ENCODE data around the gene FARP2. TPM values are rescaled to one million over a fixed set of nuclear protein-coding genes. Genes with fewer than 3 reads are reported as not detected.
"Not testable (repeated sequence)": the region's sequence is repeated elsewhere in the genome, so short reads cannot be mapped to it uniquely, and the experiment has no call there.

FARP2 gene
- total RNA-seq, 1 experiment from 2014 or later, result 54.1 TPM

- not testable (repeated sequence) for DNase-seq (ENCODE audit: low spot score)
These were observed 97.8 kb downstream of the FARP2 start for GRCh38 chr2:241453919-241454318.

DNA sequence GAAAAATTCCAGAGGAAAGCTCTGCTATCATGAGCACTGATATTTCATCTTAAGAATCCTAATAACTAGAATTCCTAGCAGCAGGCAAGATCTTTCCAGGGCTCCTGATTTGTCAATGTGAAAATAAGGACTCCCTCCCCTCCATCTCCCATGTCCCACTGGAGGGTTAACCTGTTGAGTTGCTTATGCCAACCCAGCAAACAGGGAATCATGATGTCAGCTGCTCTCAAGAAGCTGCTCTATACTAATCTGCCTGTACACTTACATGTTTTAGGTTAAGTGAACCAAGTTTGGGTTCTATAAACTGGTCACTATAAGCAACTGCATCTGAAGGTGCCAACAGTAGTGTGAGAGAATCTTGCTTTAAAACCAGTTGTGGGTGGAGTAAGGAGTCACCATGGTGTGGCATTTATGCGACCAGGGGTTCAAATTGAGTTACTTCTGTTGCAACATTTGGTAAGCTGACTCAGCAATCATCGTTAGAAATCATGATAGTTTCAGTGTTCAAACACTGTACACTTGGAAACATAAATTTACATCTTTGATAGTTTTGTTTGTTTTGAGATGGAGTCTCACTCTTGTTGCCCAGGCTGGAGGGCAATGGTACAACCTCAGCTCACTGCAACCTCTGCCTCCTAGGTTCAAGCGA lies 98.9 kb downstream of the FARP2 start:
- DNase-seq (ENCODE audit: low spot score), result no peak

DNA sequence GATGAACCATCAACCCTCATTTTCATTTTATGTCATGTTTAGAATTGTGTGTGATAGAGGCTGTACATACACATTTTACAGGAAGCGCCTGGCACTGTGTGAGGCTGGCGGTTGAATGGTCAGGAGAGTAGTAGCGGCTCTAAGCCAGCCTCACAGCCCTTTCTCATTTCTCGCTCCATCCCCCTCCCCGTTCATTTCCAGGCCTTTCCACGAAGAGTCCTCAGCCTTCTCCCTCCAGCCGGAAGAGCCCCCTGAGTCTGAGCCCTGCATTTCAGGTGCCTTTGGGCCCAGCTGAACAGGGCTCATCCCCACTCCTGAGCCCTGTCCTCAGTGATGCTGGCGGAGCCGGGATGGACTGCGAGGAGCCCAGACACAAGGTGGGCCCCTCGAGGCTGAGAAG lies 100.5 kb downstream of the FARP2 start:
- DNase-seq (ENCODE audit: low spot score), result no peak

DNA sequence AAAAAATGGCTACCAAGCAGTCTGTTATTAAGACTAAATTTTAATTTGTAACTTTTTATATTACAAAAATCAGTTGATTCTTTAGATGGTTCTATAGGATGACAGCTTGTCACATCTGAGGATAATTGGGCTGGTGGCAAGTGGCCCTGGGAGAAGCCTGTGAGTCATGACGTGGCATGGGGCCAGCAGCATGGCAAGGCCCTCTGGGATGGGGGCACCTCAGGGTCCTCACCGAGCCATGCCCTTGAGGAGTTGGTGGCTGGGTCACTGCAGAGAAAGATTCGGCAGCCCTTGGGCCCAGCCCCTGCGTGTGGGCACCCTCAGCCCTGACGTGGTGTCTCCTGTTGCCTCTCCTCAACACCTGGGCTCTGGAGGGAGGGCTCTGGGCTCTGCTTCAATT lies 102.6 kb downstream of the FARP2 start:
- no peak for DNase-seq (ENCODE audit: low spot score)

GRCh38 chr2:241459520-241459919 lies 103.4 kb downstream of the FARP2 start:
- no peak for DNase-seq (ENCODE audit: low spot score)

DNA sequence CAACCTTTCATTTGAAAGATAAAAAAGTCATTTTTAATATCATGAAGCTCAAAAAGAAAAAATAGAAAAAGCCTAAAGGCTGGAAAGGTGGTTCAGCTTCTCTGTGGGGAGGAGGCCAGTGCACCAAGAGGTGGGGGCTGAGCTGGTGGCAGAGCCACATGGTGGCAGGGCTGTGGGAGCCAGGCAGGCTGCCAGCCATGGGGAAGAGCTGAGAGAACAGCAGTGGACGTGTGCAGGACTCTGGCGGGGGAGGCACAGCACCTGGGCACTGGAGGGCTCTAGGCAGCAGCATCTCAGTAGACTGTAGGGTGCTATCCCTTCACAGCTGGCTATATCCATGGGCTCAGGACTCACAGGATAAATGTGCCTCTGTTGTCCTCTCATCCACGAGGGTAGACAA lies 104.5 kb downstream of the FARP2 start:
- DNase-seq (ENCODE audit: low spot score), result no peak

DNA sequence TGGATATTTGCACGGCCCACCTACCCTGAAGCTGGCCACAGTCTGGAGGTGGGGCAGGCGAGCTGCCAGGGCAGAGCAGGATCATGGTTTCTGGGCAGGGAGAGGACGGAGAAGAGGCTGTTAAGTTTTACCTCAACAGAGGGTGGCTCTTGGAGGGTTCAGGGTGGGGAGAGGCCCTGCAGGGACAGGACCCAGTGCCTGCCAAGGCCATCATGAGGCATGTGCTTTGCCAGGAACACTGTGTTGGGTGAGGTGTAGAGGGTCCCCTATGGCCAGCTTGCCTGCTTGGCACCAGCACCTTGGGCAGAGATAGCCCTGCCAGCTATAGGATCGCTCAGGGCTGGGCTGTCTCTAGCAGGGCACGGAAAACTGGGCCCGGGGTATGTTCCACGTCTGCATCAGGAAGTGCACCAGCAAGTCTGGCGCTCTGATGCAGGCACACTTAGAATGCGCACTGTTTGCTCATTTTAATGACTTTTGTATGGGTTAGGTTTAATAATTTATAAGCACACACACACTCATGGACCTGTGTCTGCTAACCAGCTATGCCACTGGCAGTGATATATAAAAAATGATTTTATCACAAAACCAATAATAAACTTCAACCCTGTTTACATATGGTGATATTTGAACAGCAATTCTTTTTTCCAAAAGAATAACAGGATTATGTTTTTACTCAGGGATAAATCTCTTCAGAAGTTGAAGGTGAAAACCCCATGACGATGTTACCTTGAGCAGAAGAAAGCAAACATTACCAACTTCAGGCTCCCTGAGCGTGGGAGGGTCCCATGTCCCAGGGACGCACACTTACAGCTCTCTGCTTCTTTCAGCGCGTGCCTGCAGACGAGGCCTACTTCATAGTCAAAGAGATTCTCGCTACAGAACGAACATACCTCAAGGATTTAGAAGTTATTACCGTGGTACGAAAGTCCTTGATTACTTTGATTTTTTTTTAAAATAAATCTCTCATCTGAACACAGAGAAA lies 105.9 kb downstream of the FARP2 start:
- no peak for DNase-seq (ENCODE audit: low spot score)

- DNase-seq (ENCODE audit: low spot score), result no peak
These were observed 107.4 kb downstream of the FARP2 start for GRCh38 chr2:241463276-241464135.

- DNase-seq (ENCODE audit: low spot score), result no peak
These were observed 109.5 kb downstream of the FARP2 start for GRCh38 chr2:241465543-241465942.

DNA sequence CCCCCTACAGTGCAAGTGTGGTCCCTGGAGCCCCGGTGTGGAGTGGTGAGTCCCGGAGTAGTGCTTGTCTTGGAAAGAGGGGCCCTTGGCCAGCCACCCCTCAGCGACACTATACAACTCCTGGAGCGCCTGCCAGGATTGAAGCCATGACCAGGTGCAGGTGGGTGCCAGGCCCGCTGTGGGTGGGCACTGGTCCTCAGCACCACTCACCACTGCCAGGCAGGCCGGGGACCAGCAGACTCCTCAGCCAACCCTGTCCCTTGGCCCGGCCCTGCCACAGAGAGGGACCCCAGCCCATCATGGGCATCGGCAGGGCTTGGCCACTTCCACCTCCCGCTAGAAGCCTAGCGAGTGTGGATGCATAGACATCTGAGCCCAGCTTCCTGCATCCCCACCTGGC lies 110.1 kb downstream of the FARP2 start:
- no peak for DNase-seq (ENCODE audit: low spot score)

GRCh38 chr2:241467777-241468475 lies 111.8 kb downstream of the FARP2 start:
- DNase-seq (ENCODE audit: low spot score), result no peak

- no peak for DNase-seq (ENCODE audit: low spot score)
These were observed 112.3 kb downstream of the FARP2 start for GRCh38 chr2:241468476-241468781.

DNA sequence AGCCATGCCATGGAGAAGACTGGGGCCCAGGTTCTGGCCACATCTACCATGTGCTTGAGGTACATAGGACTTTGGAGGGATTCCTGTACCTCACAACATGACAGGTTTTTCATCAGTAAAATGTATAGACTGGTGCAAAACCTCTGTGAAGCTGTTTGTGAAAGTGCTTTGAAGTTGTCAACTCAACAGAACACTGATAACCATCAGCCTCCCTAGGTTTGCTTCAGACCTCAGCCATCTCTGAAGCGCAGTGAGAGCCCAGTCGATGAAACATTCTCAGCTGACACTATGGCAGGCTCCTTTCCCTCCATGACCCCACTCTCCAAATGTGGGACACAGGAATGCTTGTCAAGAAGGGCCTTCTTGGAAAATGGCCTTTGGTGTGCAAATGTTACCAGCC lies 113.7 kb downstream of the FARP2 start:
- no peak for DNase-seq (ENCODE audit: low spot score)

GRCh38 chr2:241473399-241473798 lies 117.3 kb downstream of the FARP2 start:
- no peak for DNase-seq (ENCODE audit: low spot score)

GRCh38 chr2:241475267-241475666 lies 119.2 kb downstream of the FARP2 start:
- no peak for DNase-seq (ENCODE audit: low spot score)

- no peak for DNase-seq (ENCODE audit: low spot score)
These were observed 122.1 kb downstream of the FARP2 start for GRCh38 chr2:241478166-241478565.

DNA sequence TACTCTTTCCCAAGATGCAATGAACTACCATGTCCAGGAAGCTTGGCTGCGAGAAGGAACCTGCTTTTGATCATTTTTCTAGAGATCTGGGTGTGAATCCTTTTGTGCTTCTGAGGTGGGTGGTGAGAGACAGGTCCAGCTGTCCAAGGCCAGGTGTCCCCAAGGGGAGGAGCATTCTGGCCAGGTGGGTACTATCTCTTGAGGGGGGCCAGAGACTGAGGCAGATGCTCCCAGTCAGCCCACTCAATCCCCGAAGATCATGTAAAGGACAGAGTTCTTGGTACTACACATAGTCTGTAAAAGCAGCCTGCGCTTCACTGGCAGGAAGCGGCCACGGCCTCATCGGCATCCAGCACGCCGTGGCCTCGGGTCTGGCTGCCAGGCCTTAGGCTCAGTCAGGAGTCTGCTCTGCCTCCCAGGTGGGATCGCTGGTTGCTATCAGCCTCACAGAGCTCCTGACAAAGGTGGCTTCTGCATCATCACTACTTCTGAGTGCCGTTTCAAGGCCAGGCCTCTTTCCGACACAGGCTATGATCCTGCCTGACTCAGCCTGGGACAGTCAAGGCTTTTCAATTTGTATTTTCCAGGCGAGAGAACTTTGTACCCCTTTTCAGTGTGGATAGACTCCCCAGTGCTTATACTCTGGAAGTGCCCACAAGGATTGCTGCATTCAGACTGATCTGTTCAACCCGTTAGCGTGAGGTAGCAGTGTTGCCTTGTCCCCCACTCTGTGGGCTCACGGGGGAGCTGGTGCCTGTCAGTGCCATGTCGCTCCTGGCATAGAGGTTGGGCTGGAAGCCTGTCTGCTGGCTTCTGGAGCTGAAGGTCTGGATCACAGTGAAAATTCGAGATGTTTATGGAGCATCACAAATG lies 123.2 kb downstream of the FARP2 start:
- DNase-seq (ENCODE audit: low spot score), result no peak

DNA sequence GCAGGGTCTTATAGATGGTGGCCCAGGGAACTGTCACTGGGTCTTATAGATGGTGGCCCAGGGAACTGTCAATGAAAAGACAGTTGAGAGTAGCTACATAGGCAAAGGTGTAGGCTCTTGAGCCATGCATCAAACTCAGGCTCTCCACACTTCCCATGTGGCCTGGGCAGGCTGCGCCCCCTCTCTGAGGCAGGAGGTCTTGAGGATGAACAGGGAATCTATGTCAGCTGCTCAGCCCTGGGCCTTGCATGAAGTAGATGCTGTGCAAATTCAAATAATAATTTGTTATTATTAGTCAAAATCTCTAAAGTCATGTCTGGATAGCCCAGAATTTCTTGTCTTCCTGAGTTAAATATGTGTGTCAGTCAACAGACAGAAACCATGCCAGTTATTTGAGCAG lies 125.6 kb downstream of the FARP2 start:
- DNase-seq (ENCODE audit: low spot score), result no peak

GRCh38 chr2:241482126-241482955 lies 126.3 kb downstream of the FARP2 start:
- DNase-seq (ENCODE audit: low spot score), result no peak

DNA sequence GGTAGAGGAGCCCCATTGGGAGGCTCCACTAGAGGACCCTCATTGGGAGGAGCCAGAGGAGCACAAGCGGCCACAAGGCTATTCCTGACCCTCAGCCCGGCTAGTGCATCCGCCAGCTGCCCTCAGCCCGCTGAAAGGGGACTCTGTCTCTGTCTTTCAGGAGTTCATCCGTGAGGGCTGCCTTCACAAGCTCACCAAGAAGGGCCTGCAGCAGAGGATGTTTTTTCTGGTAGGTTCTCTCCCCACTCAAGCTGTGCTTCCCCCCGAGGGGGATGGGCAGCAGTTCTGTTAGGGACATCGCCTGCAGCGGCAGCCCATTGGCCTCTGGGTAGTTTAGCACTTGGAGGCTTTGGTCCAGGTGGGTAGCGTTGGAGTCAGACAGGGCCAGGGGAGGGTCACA lies 127.2 kb downstream of the FARP2 start:
- no peak for DNase-seq (ENCODE audit: low spot score)
